Left lobe of liver (tissue), 1 donor: ENCODE measurements around the gene GSTO2. TPM values are rescaled to one million over a fixed set of nuclear protein-coding genes. Genes with fewer than 3 reads are reported as not detected.

Experiments
- total RNA-seq: library from RNA; stranded (reverse); gene quantifications from one replicate; pipeline ENCODE4 v1.2.1, GENCODE V29; 2021
- donor health status: DM: no; HTN: yes; CAD: no.

Gene GSTO2
- total RNA-seq, 1 donor from 2014 or later = 2.9 TPM

Other genes starting within 250 kb of the GSTO2 start
- 0.13 TPM for gene COL17A1, start 183.3 kb upstream of the GSTO2 start, total RNA-seq
- 1.2 TPM for gene SFR1, start 147.0 kb upstream of the GSTO2 start, total RNA-seq
- 0.50 TPM for gene CFAP43, start 36.8 kb upstream of the GSTO2 start, total RNA-seq
- gene GSTO1, start 14.3 kb upstream of the GSTO2 start, total RNA-seq = 194 TPM
- 4.5 TPM for gene ITPRIP, start 69.3 kb downstream of the GSTO2 start, total RNA-seq
- gene CFAP58, start 84.6 kb downstream of the GSTO2 start, total RNA-seq = 0.15 TPM